MM.1S (cell line): ENCODE data around the gene OTULINL.

Experiments used
- CTCF ChIP-seq: fragments of 300-600 bp; sonication (generic); IDR thresholded peaks from 2 replicates; pipeline ENCODE4 v1.5.1; 2016; ENCODE audit warnings: antibody characterized with exemption, low read length, mixed read lengths
- EZH2 ChIP-seq: fragments of 300-600 bp; sonication (generic); optimal IDR thresholded peaks from 2 replicates; pipeline ENCODE3; 2017; ENCODE audit warnings: low read depth, mild to moderate bottlenecking, antibody characterized with exemption, low read length, mixed read lengths

DNA sequence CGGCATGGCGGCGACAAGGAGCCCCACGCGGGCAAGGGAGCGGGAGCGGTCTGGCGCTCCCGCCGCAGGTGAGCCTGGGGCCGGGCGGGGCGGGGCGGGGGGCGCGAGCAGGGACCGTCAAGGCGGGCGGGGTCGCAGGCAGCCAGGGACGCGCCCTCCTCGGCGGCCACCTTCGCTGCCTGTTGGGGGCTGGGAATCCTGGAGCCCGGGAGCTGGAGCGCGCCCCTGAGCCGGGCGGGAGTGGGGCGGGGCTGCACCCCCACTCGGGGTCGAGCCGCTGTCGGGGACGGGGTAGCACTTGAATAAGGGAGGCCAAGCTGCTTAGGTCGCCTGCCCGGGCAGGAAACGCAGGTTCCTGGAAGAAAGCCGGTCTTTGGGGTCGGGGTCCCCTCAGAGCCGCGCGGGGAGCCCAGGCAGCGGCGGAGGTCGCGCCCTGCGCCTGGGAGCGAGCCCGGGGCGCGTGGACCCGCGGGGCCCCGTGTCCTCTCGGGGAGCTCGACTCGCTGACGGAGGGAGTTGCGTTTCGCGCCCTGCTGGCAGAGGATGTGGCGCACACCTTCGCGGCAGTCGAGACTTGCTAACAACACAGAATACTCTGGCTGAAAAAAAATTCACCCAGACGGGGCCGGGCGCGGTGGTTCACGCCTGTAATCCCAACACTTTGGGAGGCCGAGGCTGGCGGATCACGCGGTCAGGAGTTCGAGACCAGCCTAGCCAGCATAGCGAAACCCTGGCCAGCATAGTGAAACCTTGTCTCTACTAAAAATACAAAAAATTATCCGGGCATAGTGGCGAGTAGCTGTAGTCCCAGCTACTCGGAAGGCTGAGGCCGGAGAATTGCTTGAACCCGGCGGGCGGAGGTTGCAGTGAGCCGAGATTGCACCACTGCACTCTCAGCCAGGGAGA is 552 bp downstream of the OTULINL start:
- TF ChIP-seq CTCF = peak; percentile 36
- no peak for TF ChIP-seq EZH2
